GM18909 (cell line): ENCODE results near the gene CDC42EP4.
"Not testable (repeated sequence)": the region's sequence is repeated elsewhere in the genome, so short reads cannot be mapped to it uniquely, and the experiment has no call there.

Experiments used
- ATAC-seq: cut with Tn5 transposase; IDR thresholded peaks from one replicate; pipeline ENCODE4 v1.9.1; 2021; ENCODE audit warnings: mild to moderate bottlenecking; ENCODE audit not compliant: unreplicated experiment, poor library complexity

The CDC42EP4 gene

GRCh38 chr17:73323409-73324159 lies 11.8 kb upstream of the CDC42EP4 start:
- no peak for ATAC-seq

GRCh38 chr17:73320601-73321264 lies 8.9 kb upstream of the CDC42EP4 start:
- no peak for ATAC-seq

DNA sequence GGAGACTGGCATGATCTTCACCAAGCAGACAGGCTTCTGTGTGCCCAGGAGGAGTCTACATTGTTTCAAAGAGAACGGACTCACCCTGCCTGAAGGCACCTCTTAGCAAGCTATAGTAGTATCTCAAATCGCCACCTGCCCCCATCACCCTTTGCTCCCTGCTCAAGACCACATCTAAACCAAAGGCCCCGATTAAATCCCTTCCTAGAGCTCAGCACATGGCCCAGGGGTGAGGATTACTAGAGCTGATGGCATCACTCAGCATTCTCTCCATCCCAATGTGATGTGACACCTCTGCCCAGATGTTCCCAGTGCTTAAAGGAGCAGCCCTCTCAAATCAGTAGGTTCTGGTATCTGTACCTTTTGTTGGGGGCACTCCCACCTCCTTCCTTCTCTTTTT lies 8.0 kb upstream of the CDC42EP4 start:
- ATAC-seq, result no peak

GRCh38 chr17:73318836-73319235 lies 7.0 kb upstream of the CDC42EP4 start:
- no peak for ATAC-seq

DNA sequence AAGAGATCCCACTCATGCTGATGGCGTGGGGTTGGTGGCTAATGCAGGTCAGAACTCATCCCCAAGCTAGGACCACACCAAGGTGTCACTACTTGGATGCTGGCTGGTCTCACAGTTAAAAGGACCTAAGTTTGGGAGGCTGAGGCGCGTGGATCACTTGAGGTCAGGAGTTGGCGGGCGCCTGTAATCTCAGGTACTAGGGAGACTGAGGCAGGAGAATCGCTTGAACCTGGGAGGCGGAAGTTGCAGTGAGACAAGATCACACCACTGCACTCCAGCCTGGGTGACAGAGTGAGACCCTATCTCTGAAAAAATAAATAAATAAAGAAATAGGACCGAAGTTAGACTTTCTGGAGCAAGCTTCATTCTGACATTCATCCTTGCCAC lies 6.6 kb upstream of the CDC42EP4 start:
- ATAC-seq, result no peak

- ATAC-seq, result peak; percentile 9
These were observed 6.0 kb upstream of the CDC42EP4 start for GRCh38 chr17:73317513-73318426.

GRCh38 chr17:73316919-73317505 lies 5.2 kb upstream of the CDC42EP4 start:
- ATAC-seq, result peak; percentile 67

DNA sequence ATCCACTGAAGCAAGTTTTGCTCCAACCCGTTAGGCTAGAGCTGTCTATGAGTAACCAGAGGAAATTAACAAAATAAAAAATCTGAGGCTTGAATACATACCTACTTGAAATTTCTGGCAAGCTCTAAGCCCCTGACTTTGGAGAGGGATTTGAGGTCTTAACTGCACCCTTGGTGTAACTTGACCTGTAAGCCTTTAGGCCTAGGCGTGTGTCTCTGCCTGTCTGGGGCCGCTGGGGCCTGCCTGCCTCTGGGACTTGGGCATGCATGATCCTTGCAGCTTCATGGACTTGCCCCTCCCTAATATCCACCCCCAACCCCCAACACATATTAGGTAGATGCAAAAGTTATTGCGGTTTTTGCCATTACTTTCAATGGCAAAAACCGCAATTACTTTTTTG lies 3.7 kb upstream of the CDC42EP4 start:
- ATAC-seq, result no peak

DNA sequence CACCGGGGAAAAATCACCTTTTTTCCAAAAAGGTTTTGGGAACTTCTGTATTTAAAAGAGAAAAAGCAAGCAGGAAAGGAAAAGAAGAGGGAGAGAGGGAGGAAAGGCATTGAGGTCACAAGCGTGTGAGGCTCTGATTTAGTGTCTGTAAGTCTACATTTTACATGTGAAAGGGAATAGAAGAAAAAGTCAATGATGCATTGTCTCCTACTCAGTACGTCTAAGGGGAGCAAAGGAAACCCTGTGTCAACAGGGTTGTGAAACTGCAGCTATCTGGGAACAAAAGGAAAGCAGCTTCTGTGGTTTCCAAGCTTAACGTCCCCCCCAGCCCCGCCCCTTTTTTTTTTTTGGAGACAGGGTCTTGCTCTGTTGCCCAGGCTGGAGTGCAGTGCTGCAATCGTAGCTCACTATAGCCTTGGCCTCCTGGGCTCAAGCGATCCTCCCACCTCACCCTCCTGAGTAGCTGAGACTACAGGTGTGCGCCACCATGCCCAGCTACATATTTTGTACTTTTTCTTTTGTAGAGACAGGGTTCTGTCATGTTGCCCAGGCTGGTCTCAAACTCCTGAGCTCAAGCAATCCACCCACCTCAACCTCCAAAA lies 1.8 kb upstream of the CDC42EP4 start:
- no peak for ATAC-seq

DNA sequence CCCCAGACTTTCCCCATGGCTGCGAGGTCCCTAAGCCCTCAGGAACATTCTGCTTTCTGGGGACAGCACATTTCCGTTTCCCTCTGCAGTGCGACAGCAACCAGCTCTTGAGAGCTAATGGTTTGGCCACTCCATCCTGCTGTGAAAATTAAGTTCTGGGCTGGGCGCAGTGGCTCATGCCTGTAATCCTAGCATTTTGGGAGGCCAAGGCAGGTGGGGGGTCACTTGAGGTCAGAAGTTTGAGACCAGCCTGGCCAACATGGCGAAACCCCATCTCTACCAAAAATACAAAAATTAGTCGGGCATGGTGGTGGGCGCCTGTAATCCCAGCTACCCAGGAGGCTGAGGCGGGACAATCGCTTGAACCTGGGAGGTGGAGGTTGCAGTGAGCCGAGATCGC lies 1.1 kb upstream of the CDC42EP4 start:
- ATAC-seq, result not testable (repeated sequence)

DNA sequence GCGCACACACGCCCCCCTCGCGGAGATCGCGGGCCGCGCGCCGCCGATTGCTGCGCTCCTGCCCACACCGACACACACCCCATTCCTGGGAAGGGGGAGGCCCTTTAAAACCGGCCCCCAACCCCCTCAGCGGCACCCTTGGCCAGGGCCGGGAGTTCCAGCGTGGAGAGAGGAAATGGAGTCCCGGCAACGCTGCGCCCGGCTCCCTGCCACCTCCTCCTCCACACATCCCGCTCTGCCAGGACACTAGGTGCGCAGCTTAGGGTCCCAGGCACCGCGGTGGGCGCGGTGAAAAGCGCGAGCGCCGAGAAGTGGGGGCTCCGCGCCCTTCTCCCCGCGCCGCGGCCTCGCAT lies 397 bp downstream of the CDC42EP4 start:
- ATAC-seq, result peak; percentile 24

DNA sequence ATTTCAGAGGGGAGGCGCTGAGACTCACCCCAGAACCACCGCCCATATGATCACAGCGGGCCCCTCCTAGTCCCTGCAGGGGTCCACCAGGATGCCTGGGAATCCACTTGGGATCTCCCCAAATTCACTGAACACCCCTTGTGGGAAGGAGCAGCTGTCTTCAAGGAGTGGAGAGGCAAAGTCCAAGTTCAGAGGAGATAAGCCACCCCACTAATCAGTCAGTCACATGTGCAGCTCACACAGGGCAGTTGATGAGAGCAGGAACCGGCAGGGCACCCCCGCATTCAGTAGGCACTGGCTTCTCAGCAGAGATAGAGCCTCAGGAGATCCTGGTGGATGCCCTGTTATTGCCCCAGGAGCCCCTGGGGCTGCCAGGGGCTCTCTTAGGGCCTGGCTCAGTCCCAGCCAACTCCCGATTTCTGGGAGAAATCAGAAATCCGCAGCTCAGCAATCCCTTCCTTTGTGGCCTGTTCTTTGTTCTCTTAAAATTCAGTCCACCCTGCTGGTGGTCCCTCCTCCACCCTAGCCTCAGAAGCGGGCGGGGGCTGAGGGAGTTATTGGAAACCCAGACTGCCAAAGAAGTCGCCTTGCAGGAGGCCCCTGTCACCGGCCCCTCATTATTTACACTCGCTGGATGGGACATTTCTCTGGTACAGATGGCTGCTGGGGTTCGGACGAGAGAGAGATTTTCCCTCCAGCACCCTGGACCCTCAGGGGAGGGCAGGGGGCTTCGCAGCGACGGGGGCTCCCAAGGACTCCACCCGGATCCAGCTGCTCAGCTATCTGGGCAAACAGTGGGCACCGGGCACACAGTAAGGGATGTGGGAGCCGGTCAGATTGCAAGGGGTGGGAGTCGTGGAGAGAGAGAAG lies 1.8 kb downstream of the CDC42EP4 start:
- ATAC-seq, result no peak

DNA sequence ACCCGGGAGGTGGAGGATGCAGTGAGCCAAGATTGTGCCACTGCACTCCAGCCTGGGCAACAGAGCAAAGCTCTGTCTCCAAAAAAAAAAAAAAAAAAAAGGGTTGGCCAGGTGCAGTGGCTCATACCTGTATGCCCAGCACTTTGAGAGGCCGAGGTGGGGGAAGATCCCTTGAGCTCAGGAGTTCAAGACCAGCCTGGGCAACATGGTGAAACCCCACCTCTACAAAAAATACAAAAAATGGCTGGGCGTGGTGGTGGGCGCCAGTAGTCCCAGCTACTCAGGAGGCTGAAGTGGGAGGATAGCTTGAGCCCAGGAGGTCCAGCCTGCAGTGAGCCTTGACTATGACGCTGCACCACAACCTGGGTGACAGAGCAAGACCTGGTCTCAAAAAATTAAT lies 2.8 kb downstream of the CDC42EP4 start:
- ATAC-seq, result not testable (repeated sequence)

DNA sequence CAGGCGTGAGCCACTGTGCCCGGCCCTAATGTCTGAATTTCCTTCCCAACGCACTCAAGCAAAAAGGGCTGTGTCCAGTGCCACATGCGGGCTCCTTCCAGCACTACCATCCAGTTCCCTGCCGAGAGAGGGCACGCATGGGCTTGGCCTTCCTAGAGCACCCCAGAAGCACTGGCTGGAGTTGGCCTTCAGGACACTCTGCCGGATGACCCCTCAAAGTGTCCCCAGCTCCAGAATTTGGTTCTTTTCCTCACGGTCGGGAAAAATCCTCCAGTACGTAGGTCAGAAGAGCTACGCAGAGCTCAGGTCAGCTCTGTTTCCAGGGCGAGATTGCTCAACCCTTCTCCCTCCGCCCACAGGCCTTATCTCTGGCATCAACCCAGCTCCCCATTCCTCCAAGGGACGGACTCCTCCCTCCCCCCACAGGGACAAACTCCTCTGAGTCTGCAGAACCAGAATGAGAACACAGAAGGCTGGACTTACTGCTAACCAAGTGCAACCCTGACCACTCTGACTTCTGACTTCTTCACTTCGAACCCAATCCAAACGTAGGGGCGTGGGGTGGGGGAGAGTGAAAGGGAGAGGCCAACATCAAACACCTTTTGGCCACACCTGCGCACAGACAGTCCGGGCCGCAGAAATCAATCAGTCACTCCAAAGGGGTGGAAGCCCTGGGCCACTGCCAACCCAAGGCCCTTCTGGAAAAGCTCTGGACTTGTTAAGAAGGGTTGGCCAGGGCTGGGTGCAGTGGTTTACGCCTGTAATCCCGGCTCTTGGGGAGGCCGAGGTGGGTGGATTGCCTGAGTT lies 3.6 kb downstream of the CDC42EP4 start:
- no peak for ATAC-seq

- no peak for ATAC-seq
These were observed 4.7 kb downstream of the CDC42EP4 start for GRCh38 chr17:73307130-73307529.

GRCh38 chr17:73305845-73306836 lies 5.7 kb downstream of the CDC42EP4 start:
- no peak for ATAC-seq
